ENCODE measurements around the gene TASP1. TPM values are rescaled to one million over a fixed set of nuclear protein-coding genes. Genes with fewer than 3 reads are reported as not detected.

The TASP1 gene
- total RNA-seq, 2 experiments from 2014 or later, result 11.0 to 11.5 TPM

- Mint-ChIP-seq H3K36me3 (peaks cover 7% of the 10 kb centered on the region), H3K9me3 (no peaks in the 10 kb centered on the region), H3K27ac (no peak overlapping the region), H3K4me1 (no peaks in the 10 kb centered on the region), H3K4me3 (no peak overlapping the region), H3K27me3 (no peaks in the 10 kb centered on the region)
- no peak for DNase-seq
These were observed 174.0 kb downstream of the TASP1 start for GRCh38 chr20:13464702-13465101.

- Mint-ChIP-seq H3K27ac (no peak overlapping the region), H3K27me3 (no peaks in the 10 kb centered on the region), H3K4me3 (no peak overlapping the region), H3K4me1 (no peaks in the 10 kb centered on the region), H3K9me3 (no peaks in the 10 kb centered on the region), H3K36me3 (no peaks in the 10 kb centered on the region)
- no peak for DNase-seq
These were observed 176.8 kb downstream of the TASP1 start for GRCh38 chr20:13461849-13462458.

- no peak overlapping the region for H3K4me3 Mint-ChIP-seq
- H3K4me1 Mint-ChIP-seq, result no peaks in the 10 kb centered on the region
- DNase-seq, result no peak
- H3K27me3 Mint-ChIP-seq, result no peaks in the 10 kb centered on the region
- H3K36me3 Mint-ChIP-seq, result peaks cover 4% of the 10 kb centered on the region
- no peak overlapping the region for H3K27ac Mint-ChIP-seq
- H3K9me3 Mint-ChIP-seq, result no peaks in the 10 kb centered on the region
These were observed 179.8 kb downstream of the TASP1 start for GRCh38 chr20:13458860-13459451.

- Mint-ChIP-seq H3K27me3 (no peaks in the 10 kb centered on the region), H3K4me1 (no peaks in the 10 kb centered on the region), H3K36me3 (peaks cover 13% of the 10 kb centered on the region)
These were observed 181.2 kb downstream of the TASP1 start for GRCh38 chr20:13457487-13457886.

GRCh38 chr20:13455713-13456112, 183.0 kb downstream of the TASP1 start:
- H3K36me3 Mint-ChIP-seq, result peaks cover 24% of the 10 kb centered on the region
- no peak overlapping the region for H3K4me3 Mint-ChIP-seq
- no peaks in the 10 kb centered on the region for H3K9me3 Mint-ChIP-seq
- no peaks in the 10 kb centered on the region for H3K27me3 Mint-ChIP-seq
- H3K4me1 Mint-ChIP-seq, result no peaks in the 10 kb centered on the region
- no peak overlapping the region for H3K27ac Mint-ChIP-seq
- no peak for DNase-seq

More at GRCh38 chr20:13457487-13457886, 181.2 kb downstream of the TASP1 start:
- Mint-ChIP-seq H3K27ac (no peak overlapping the region), H3K4me3 (no peak overlapping the region), H3K9me3 (no peaks in the 10 kb centered on the region)
- DNase-seq, result no peak

GRCh38 chr20:13453367-13453766, 185.4 kb downstream of the TASP1 start:
- no peaks in the 10 kb centered on the region for H3K27me3 Mint-ChIP-seq
- H3K9me3 Mint-ChIP-seq, result no peaks in the 10 kb centered on the region
- H3K36me3 Mint-ChIP-seq, result peaks cover 30% of the 10 kb centered on the region
- DNase-seq, result no peak
- no peak overlapping the region for H3K4me3 Mint-ChIP-seq
- no peak overlapping the region for H3K27ac Mint-ChIP-seq
- no peaks in the 10 kb centered on the region for H3K4me1 Mint-ChIP-seq

GRCh38 chr20:13452470-13453124, 186.1 kb downstream of the TASP1 start:
- no peak for DNase-seq
- H3K9me3 Mint-ChIP-seq, result no peaks in the 10 kb centered on the region
- H3K4me3 Mint-ChIP-seq, result no peak overlapping the region
- no peak overlapping the region for H3K27ac Mint-ChIP-seq
- peaks cover 30% of the 10 kb centered on the region for H3K36me3 Mint-ChIP-seq
- no peaks in the 10 kb centered on the region for H3K27me3 Mint-ChIP-seq
- H3K4me1 Mint-ChIP-seq, result no peaks in the 10 kb centered on the region

GRCh38 chr20:13449868-13450434, 188.8 kb downstream of the TASP1 start:
- Mint-ChIP-seq H3K9me3 (no peaks in the 10 kb centered on the region), H3K4me1 (no peaks in the 10 kb centered on the region), H3K4me3 (no peak overlapping the region), H3K27me3 (no peaks in the 10 kb centered on the region), H3K36me3 (peaks cover 29% of the 10 kb centered on the region), H3K27ac (no peak overlapping the region)
- no peak for DNase-seq

GRCh38 chr20:13447385-13448180, 191.1 kb downstream of the TASP1 start:
- no peaks in the 10 kb centered on the region for H3K9me3 Mint-ChIP-seq
- H3K4me1 Mint-ChIP-seq, result no peaks in the 10 kb centered on the region
- no peak overlapping the region for H3K4me3 Mint-ChIP-seq
- H3K36me3 Mint-ChIP-seq, result peaks cover 21% of the 10 kb centered on the region
- no peak for DNase-seq
- no peak overlapping the region for H3K27ac Mint-ChIP-seq
- H3K27me3 Mint-ChIP-seq, result no peaks in the 10 kb centered on the region

- H3K27me3 Mint-ChIP-seq, result no peaks in the 10 kb centered on the region
- H3K4me3 Mint-ChIP-seq, result no peak overlapping the region
- H3K4me1 Mint-ChIP-seq, result peaks cover 2% of the 10 kb centered on the region
- no peak overlapping the region for H3K27ac Mint-ChIP-seq
- H3K36me3 Mint-ChIP-seq, result peaks cover 33% of the 10 kb centered on the region
- no peak for DNase-seq
- H3K9me3 Mint-ChIP-seq, result peaks cover 15% of the 10 kb centered on the region
These were observed 195.0 kb downstream of the TASP1 start for GRCh38 chr20:13443690-13444089.

GRCh38 chr20:13442986-13443385, 195.7 kb downstream of the TASP1 start:
- Mint-ChIP-seq H3K36me3 (peaks cover 33% of the 10 kb centered on the region), H3K4me1 (peaks cover 2% of the 10 kb centered on the region), H3K27me3 (no peaks in the 10 kb centered on the region), H3K9me3 (peaks cover 15% of the 10 kb centered on the region), H3K27ac (no peak overlapping the region), H3K4me3 (no peak overlapping the region)
- DNase-seq, result no peak

GRCh38 chr20:13441388-13441787, 197.3 kb downstream of the TASP1 start:
- Mint-ChIP-seq H3K36me3 (peaks cover 33% of the 10 kb centered on the region), H3K27me3 (no peaks in the 10 kb centered on the region), H3K4me1 (peaks cover 2% of the 10 kb centered on the region), H3K27ac (no peak overlapping the region), H3K4me3 (no peak overlapping the region), H3K9me3 (peaks cover 15% of the 10 kb centered on the region)
- no peak for DNase-seq

GRCh38 chr20:13436530-13436929, 202.2 kb downstream of the TASP1 start:
- DNase-seq, result no peak
- Mint-ChIP-seq H3K27me3 (no peaks in the 10 kb centered on the region), H3K27ac (no peak overlapping the region), H3K4me1 (peaks cover 2% of the 10 kb centered on the region), H3K4me3 (no peak overlapping the region), H3K36me3 (peaks cover 35% of the 10 kb centered on the region), H3K9me3 (peaks cover 18% of the 10 kb centered on the region)

- H3K27me3 Mint-ChIP-seq, result no peaks in the 10 kb centered on the region
- H3K4me1 Mint-ChIP-seq, result peaks cover 12% of the 10 kb centered on the region
- no peak for DNase-seq
- H3K36me3 Mint-ChIP-seq, result peaks cover 38% of the 10 kb centered on the region
- no peak overlapping the region for H3K27ac Mint-ChIP-seq
- peaks cover 3% of the 10 kb centered on the region for H3K9me3 Mint-ChIP-seq
- no peak overlapping the region for H3K4me3 Mint-ChIP-seq
These were observed 206.6 kb downstream of the TASP1 start for GRCh38 chr20:13432126-13432525.
